ENCODE data around the gene HBEGF.

Gene HBEGF, protein sequence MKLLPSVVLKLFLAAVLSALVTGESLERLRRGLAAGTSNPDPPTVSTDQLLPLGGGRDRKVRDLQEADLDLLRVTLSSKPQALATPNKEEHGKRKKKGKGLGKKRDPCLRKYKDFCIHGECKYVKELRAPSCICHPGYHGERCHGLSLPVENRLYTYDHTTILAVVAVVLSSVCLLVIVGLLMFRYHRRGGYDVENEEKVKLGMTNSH

GRCh38 chr5:140346348-140347221 lies at the start of gene HBEGF:
HBEGF (minus strand) TSS chr5:140346603; CDS start chr5:140346328, 275 bp downstream.
- peak; percentile 85 for DNase-seq (ENCODE audit: insufficient read length, low spot score)
- peak; percentile 1 for TF ChIP-seq CTCF (IDR thresholded peaks at IDR 0.05; ENCODE audit: insufficient read depth, missing control alignments)
- no peak for FAIRE-seq

DNA sequence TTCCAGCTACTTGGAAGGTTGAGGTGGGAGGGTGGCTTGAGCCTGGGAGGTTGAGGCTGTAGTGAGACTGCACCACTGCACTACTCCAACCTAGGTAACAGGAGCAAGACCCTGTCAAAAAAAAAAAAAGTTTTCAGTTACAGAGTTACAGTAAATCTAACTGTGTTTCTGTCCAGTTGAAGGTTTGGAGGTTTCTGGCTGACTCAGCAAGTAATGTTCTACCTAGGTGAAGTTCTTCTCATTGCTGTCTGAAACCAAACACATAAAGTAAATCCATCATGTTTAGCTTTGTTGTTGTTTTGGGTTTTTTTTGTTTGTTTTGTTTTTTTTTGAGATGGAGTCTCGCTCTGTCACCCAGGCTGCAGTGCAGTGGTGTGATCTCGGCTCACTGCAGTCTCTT lies 47.3 kb upstream of the HBEGF start:
- no peak for TF ChIP-seq CTCF (IDR thresholded peaks at IDR 0.05; ENCODE audit: insufficient read depth, missing control alignments)

GRCh38 chr5:140391732-140392131 lies 45.3 kb upstream of the HBEGF start:
- no peak for DNase-seq (ENCODE audit: insufficient read length, low spot score)
- TF ChIP-seq CTCF (IDR thresholded peaks at IDR 0.05; ENCODE audit: insufficient read depth, missing control alignments) = no peak
- FAIRE-seq = no peak

More for the DNA sequence above, 47.3 kb upstream of the HBEGF start:
- no peak for FAIRE-seq
- no peak for DNase-seq (ENCODE audit: insufficient read length, low spot score)

GRCh38 chr5:140391312-140391711 lies 44.9 kb upstream of the HBEGF start:
- DNase-seq (ENCODE audit: insufficient read length, low spot score) (no peak), FAIRE-seq (no peak)
- TF ChIP-seq CTCF (IDR thresholded peaks at IDR 0.05; ENCODE audit: insufficient read depth, missing control alignments) = no peak

DNA sequence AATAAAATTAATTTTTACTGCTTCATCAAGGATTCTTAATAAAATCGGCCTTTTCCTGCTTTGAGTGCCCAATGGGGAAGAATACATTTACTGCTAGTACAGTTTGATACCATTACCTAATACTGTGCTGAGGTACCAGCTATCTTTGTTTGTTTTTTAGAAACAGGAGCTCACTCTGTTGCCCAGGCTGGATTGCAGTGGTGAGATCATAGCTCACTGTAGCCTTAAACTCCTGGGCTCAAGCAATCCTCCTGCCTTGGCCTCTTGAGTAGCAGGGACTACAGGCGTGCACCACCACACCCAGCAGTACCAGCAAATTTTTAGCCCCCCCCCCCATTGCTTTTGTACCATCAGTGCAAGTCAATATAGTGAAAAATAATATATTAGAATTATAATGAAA lies 41.6 kb upstream of the HBEGF start:
- DNase-seq (ENCODE audit: insufficient read length, low spot score) = no peak
- FAIRE-seq = no peak
- TF ChIP-seq CTCF (IDR thresholded peaks at IDR 0.05; ENCODE audit: insufficient read depth, missing control alignments) = no peak

DNA sequence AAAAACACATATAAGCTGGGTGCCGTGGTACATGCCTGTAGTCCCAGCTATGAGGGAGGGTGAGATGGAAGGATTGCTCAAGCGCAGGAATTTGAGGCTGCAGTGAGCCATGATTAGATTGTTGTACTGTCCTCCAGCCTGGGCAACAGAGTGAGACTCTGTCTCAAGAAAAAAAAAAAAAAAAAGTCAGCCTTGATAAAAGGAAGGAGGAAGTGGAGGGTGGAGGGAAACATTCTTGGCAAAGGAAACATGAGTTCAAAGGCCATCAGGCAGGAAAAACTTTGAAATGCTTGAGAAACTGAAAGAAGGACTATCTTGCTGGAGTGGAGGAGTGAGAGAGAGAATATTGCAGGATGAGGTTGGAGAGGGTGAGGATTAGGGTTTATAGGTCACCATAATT lies 36.9 kb upstream of the HBEGF start:
- DNase-seq (ENCODE audit: insufficient read length, low spot score) (no peak), FAIRE-seq (no peak)
- no peak for TF ChIP-seq CTCF (IDR thresholded peaks at IDR 0.05; ENCODE audit: insufficient read depth, missing control alignments)

GRCh38 chr5:140382866-140383265 lies 36.5 kb upstream of the HBEGF start:
- no peak for TF ChIP-seq CTCF (IDR thresholded peaks at IDR 0.05; ENCODE audit: insufficient read depth, missing control alignments)
- no peak for FAIRE-seq

More at GRCh38 chr5:140382866-140383265, 36.5 kb upstream of the HBEGF start:
- no peak for DNase-seq (ENCODE audit: insufficient read length, low spot score)

All from D721Med (cell line).